IMR-90 (cell line): ENCODE measurements around the gene TTC23. TPM values are rescaled to one million over a fixed set of nuclear protein-coding genes. Genes with fewer than 3 reads are reported as not detected.

ENCODE experiments used
- ATAC-seq: fragments of 200-7000 bp; cut with Tn5 transposase; 2 replicates; pipeline ENCODE4 v1.9.1; 2020; ENCODE audit warnings: low read depth, mild to moderate bottlenecking, moderate library complexity
- BruUV-seq: library from RNA; stranded (reverse); fragments of 400-500 nt; replicated peaks from 2 replicates; lab custom pipeline; 2021; lab: Mats Ljungman, UMichigan
- CTCF ChIA-PET: fragments of 300-600 bp; formaldehyde crosslinking; extraction: SDS; loops from one replicate; lab custom pipeline; 2021; ENCODE audit warnings: antibody characterized with exemption; lab: Yijun Ruan, JAX
- POLR2A ChIA-PET: fragments of 300-600 bp; sonication (Branson Sonifier 250); formaldehyde crosslinking; loops from one replicate; lab custom pipeline; 2022; ENCODE audit warnings: antibody characterized with exemption; ENCODE audit not compliant: unreplicated experiment; lab: Charles Lee
- DNase-seq: peaks from one replicate; pipeline ENCODE4 v3.0.0; 2013
- H2AFZ ChIP-seq: replicated peaks from 2 replicates; pipeline ENCODE3; 2013; ENCODE audit warnings: low read length, mild to moderate bottlenecking; ENCODE audit not compliant: poor library complexity
- H2AK5ac ChIP-seq: 2 replicates; pipeline ENCODE4 v1.6.1; 2013; ENCODE audit warnings: low read depth, low read length, inconsistent platforms
- H2AK9ac ChIP-seq: replicated peaks from 2 replicates; pipeline ENCODE3; 2013; ENCODE audit warnings: mild to moderate bottlenecking, low read depth, low read length, moderate library complexity; ENCODE audit not compliant: poor library complexity
- H2BK120ac ChIP-seq: 2 replicates; pipeline ENCODE4 v1.6.1; 2013; ENCODE audit warnings: low read depth, low read length, inconsistent platforms
- H2BK15ac ChIP-seq: 3 replicates; pipeline ENCODE4 v1.6.1; 2013; ENCODE audit warnings: low read depth, low read length, inconsistent platforms
- H2BK20ac ChIP-seq: 2 replicates; pipeline ENCODE4 v1.6.1; 2013; ENCODE audit warnings: low read depth, mild to moderate bottlenecking, inconsistent platforms, low read length, moderate library complexity
- H2BK5ac ChIP-seq: 2 replicates; pipeline ENCODE4 v1.6.1; 2013; ENCODE audit warnings: mild to moderate bottlenecking, low read depth, low read length, inconsistent platforms; ENCODE audit not compliant: poor library complexity, severe bottlenecking
- H3K14ac ChIP-seq: replicated peaks from 2 replicates; pipeline ENCODE4 v1.6.1; 2013; ENCODE audit warnings: low read depth, low read length, inconsistent platforms
- H3K18ac ChIP-seq: 2 replicates; pipeline ENCODE4 v1.6.1; 2013; ENCODE audit warnings: low read depth, low read length, control low read depth
- H3K23ac ChIP-seq: 2 replicates; pipeline ENCODE4 v1.6.1; 2013; ENCODE audit warnings: low read depth, low read length, inconsistent platforms
- H3K27ac ChIP-seq: 2 replicates; pipeline ENCODE4 v1.5.1; 2013; ENCODE audit warnings: mild to moderate bottlenecking, control low read depth, low read length; ENCODE audit not compliant: insufficient read depth
- H3K27me3 ChIP-seq: 2 replicates; pipeline ENCODE4 v1.6.1; 2013; ENCODE audit warnings: low read length; ENCODE audit not compliant: control insufficient read depth, insufficient read depth
- H3K36me3 ChIP-seq: 2 replicates; pipeline ENCODE4 v1.6.1; 2013; ENCODE audit warnings: low read length, mixed read lengths; ENCODE audit not compliant: control insufficient read depth, insufficient read depth
- H3K4ac ChIP-seq: 2 replicates; pipeline ENCODE4 v1.6.1; 2013; ENCODE audit warnings: low read depth, low read length, inconsistent platforms
- H3K4me1 ChIP-seq: 2 replicates; pipeline ENCODE4 v1.6.1; 2013; ENCODE audit warnings: low read length, mixed read lengths; ENCODE audit not compliant: control insufficient read depth, insufficient read depth
- H3K4me2 ChIP-seq: 2 replicates; pipeline ENCODE4 v1.6.1; 2013; ENCODE audit warnings: low read depth, mild to moderate bottlenecking, control low read depth, low read length, moderate library complexity
- H3K4me3 ChIP-seq: 2 replicates; pipeline ENCODE4 v1.5.1; 2013; ENCODE audit warnings: low read depth, mild to moderate bottlenecking, control low read depth, low read length, moderate library complexity; ENCODE audit not compliant: insufficient read depth
- H3K56ac ChIP-seq: 2 replicates; pipeline ENCODE4 v1.6.1; 2013; ENCODE audit warnings: low read length, inconsistent platforms; ENCODE audit not compliant: insufficient read depth; ENCODE audit errors: extremely low read depth
- H3K79me1 ChIP-seq, 2 experiments: 2 replicates each; pipeline ENCODE4 v1.6.1; 2013; ENCODE audit warnings: low read length in 2 of 2, inconsistent platforms in 1 of 2, low read depth in 1 of 2
- H3K9ac ChIP-seq: 2 replicates; pipeline ENCODE4 v1.6.1; 2013; ENCODE audit warnings: low read depth, low read length, control low read depth
- H3K9me1 ChIP-seq: 2 replicates; pipeline ENCODE4 v1.6.1; 2013; ENCODE audit warnings: low read length, inconsistent platforms; ENCODE audit not compliant: insufficient read depth
- H3K9me3 ChIP-seq: 2 replicates; pipeline ENCODE4 v1.6.1; 2013; ENCODE audit warnings: low read length; ENCODE audit not compliant: control insufficient read depth, insufficient read depth
- H4K20me1 ChIP-seq: 2 replicates; pipeline ENCODE4 v1.6.1; 2013; ENCODE audit warnings: low read length, inconsistent platforms; ENCODE audit not compliant: insufficient read depth
- H4K5ac ChIP-seq: 2 replicates; pipeline ENCODE4 v1.6.1; 2013; ENCODE audit warnings: mild to moderate bottlenecking, low read depth, low read length, control low read depth
- H4K8ac ChIP-seq, 2 experiments: 2 replicates each; pipeline ENCODE4 v1.6.1; 2013; ENCODE audit warnings: low read depth in 2 of 2, low read length in 2 of 2, control low read depth in 1 of 2, inconsistent platforms in 1 of 2
- H4K91ac ChIP-seq: 2 replicates; pipeline ENCODE4 v1.6.1; 2013; ENCODE audit warnings: low read depth, low read length, inconsistent platforms; ENCODE audit not compliant: insufficient read depth
- CHD1 ChIP-seq: IDR thresholded peaks from 2 replicates; pipeline ENCODE4 v1.6.1; 2012; ENCODE audit warnings: low read depth, low read length, improper control_type of control experiment
- CTCF ChIP-seq: conservative IDR thresholded peaks from 2 replicates; pipeline ENCODE4 v1.5.1; 2012; ENCODE audit warnings: mild to moderate bottlenecking, low read depth, low read length, improper control_type of control experiment
- ELK1 ChIP-seq: fragments of 150-350 bp; IDR thresholded peaks from 2 replicates; pipeline ENCODE4 v1.6.1; 2016; ENCODE audit warnings: low read depth, mild to moderate bottlenecking, low read length, moderate library complexity, borderline replicate concordance
- MAZ ChIP-seq: IDR thresholded peaks from 2 replicates; pipeline ENCODE4 v1.6.1; 2012; ENCODE audit warnings: low read depth, mild to moderate bottlenecking, low read length, improper control_type of control experiment, moderate library complexity, borderline replicate concordance
- NFE2L2 ChIP-seq: fragments of 150-350 bp; IDR thresholded peaks from 2 replicates; pipeline ENCODE4 v1.6.1; 2016; ENCODE audit warnings: low read depth, mild to moderate bottlenecking, low read length
- POLR2A ChIP-seq: IDR thresholded peaks from 2 replicates; pipeline ENCODE4 v1.6.1; 2012; ENCODE audit warnings: mild to moderate bottlenecking, low read depth, low read length
- RAD21 ChIP-seq: IDR thresholded peaks from 2 replicates; pipeline ENCODE4 v1.6.1; 2012; ENCODE audit warnings: low read length, improper control_type of control experiment
- SMC3 ChIP-seq: fragments of 150-350 bp; IDR thresholded peaks from 2 replicates; pipeline ENCODE4 v1.6.1; 2016; ENCODE audit warnings: low read depth, mild to moderate bottlenecking, antibody characterized with exemption, low read length, moderate library complexity
- WGBS, 2 experiments: methylation state at CpG; one replicate each; pipeline versions ENCODE4 v1.1.5 to v1.1.7; 2013; ENCODE audit warnings: missing lambda C conversion rate in 2 of 2; ENCODE audit not compliant: insufficient read length in 1 of 2; ENCODE audit errors: extremely low coverage in 2 of 2; 5-methylcytosine and 5-hydroxymethylcytosine counted together
- dilution Hi-C: fragments of 300-500 bp; cut with HindIII; formaldehyde crosslinking; loops from one replicate; pipeline ENCODE4 v1.14.3; 2018; ENCODE audit warnings: low sequenced_read_pairs; ENCODE audit not compliant: unreplicated experiment
- in situ Hi-C: fragments of 300-500 bp; cut with MboI; formaldehyde crosslinking; loops from 3 replicates; pipeline ENCODE4 v1.14.3; 2019; ENCODE audit warnings: low sequenced_read_pairs, inconsistent platforms, mixed read lengths
- intact Hi-C: fragments of 100-400 bp; cut with micrococcal nuclease; formaldehyde crosslinking; loops from 2 replicates; pipeline ENCODE4 v1.10.0; 2022
- polyA plus RNA-seq, 3 experiments: library from polyadenylated mRNA; depleted of rRNA; stranded (reverse); fragments of >200 nt; gene quantifications; 2 replicates each; pipeline ENCODE4 v1.2.3, GENCODE V29; 2012; ENCODE audit warnings: low replicate concordance in 1 of 3
- total RNA-seq: library from RNA; depleted of rRNA; stranded (reverse); fragments of >200 nt; gene quantifications from 2 replicates; pipeline ENCODE4 v1.2.3, GENCODE V29; 2012

TTC23 gene
- total and polyA plus RNA-seq, 2 of the 4 experiments (the other 2 are of a cell fraction): 7.8 to 29.8 TPM

GRCh38 chr15:99100245-99101173 is 148.9 kb downstream of the TTC23 start:
- POLR2A ChIA-PET: no interaction called here

More at GRCh38 chr15:99100245-99101173, 148.9 kb downstream of the TTC23 start:
- WGBS, 2 experiments: 4% methylated on average over 19 of the region's 50 CpGs; no CpG with 5 or more reads in 1 of the 2 experiments
- H4K91ac ChIP-seq: no peak overlapping the region
- peaks cover 6% of the 10 kb centered on the region; the same call in 1 of the 2 replicates for H3K9me1 ChIP-seq
- TF ChIP-seq SMC3: peak; percentile 88
- TF ChIP-seq ELK1: no peak
- TF ChIP-seq RAD21: peak; percentile 84
- peak; percentile 86 for TF ChIP-seq CTCF
- no peak for TF ChIP-seq CHD1
- no peak for TF ChIP-seq POLR2A
- no peak for TF ChIP-seq MAZ
- no peak for TF ChIP-seq NFE2L2
- no peaks in the 10 kb centered on the region for H3K36me3 ChIP-seq
- H3K27me3 ChIP-seq: peaks cover 18% of the 10 kb centered on the region
- H3K18ac ChIP-seq: no peak overlapping the region
- no peak overlapping the region for H3K27ac ChIP-seq
- peak overlapping the region in 1 of 2 experiments; percentile 36; a peak in 1 of 4 replicates for H4K8ac ChIP-seq
- CTCF ChIA-PET: interaction anchor here (0.5 to 2.4 kb wide), 14 partner anchors 10 to 464 kb away, joined by 3 to 21 read pairs (median 4); partner anchors contain the start of gene LRRC28
- no peaks in the 10 kb centered on the region for H4K20me1 ChIP-seq
- no peak overlapping the region for H3K23ac ChIP-seq
- no peaks in the 10 kb centered on the region for H3K9me3 ChIP-seq
- H2BK15ac ChIP-seq: no peak overlapping the region
- no TSS peak for BruUV-seq
- in situ Hi-C loops: loop anchor here (25.0 kb wide), 1 partner anchor 637 kb away; the partner anchor contains the start of gene LYSMD4
- no peak overlapping the region for H2AK5ac ChIP-seq
- peak overlapping the region; percentile 91 for H2AFZ ChIP-seq
- dilution Hi-C loops: loop anchor here (25.0 kb wide), 1 partner anchor 112 kb away; no protein-coding TSS in a partner anchor
- no peak overlapping the region for H2BK5ac ChIP-seq
- ATAC-seq (peak; percentile 82), DNase-seq (peak; percentile 63)
- no peak overlapping the region for H4K5ac ChIP-seq
- H2AK9ac ChIP-seq: peak overlapping the region; percentile 46
- no peak overlapping the region for H3K14ac ChIP-seq
- peaks cover 1% of the 10 kb centered on the region; the same call in 1 of the 2 replicates for H3K4me1 ChIP-seq
- H3K4me3 ChIP-seq: peak overlapping the region; percentile 24
- peak overlapping the region; percentile 68 for H3K4me2 ChIP-seq
- no peak overlapping the region for H3K56ac ChIP-seq
- intact Hi-C loops: loop anchor here (1.0 to 5.0 kb wide), 2 partner anchors 113 to 632 kb away; partner anchors contain the start of gene LYSMD4
- peak overlapping the region; percentile 3; the same call in 1 of the 2 replicates for H3K9ac ChIP-seq
- no peaks in the 10 kb centered on the region; a peak in 1 of 4 replicates for H3K79me1 ChIP-seq
- no peak overlapping the region for H3K4ac ChIP-seq
- H2BK120ac ChIP-seq: no peak overlapping the region
- no peak overlapping the region for H2BK20ac ChIP-seq
